AG04450 (cell line): ENCODE measurements around the gene RSRC2. TPM values are rescaled to one million over a fixed set of nuclear protein-coding genes. Genes with fewer than 3 reads are reported as not detected.
A peak's percentile ranks its signal among the peaks of the same experiment; 100 is the strongest.
"Not testable (repeated sequence)": the region's sequence is repeated elsewhere in the genome, so short reads cannot be mapped to it uniquely, and the experiment has no call there.

Source experiments
- CTCF ChIA-PET: fragments of 300-600, 350-600 bp; formaldehyde crosslinking; extraction: SDS; loops from one replicate; lab custom pipeline; 2022; ENCODE audit warnings: antibody characterized with exemption, inconsistent platforms; lab: Charles Lee
- POLR2A ChIA-PET: fragments of 350-600 bp; formaldehyde crosslinking; extraction: SDS; loops from one replicate; lab custom pipeline; 2021; ENCODE audit warnings: antibody characterized with exemption, inconsistent platforms; lab: Yijun Ruan, JAX
- DNase-seq: peaks from one replicate; pipeline ENCODE4 v3.0.0-alpha.2; 2011; ENCODE audit warnings: low read depth, low spot score
- H3K27ac ChIP-seq: one replicate; pipeline ENCODE4 v1.5.1; 2012; ENCODE audit warnings: low read depth, low read length, control low read depth
- H3K27me3 ChIP-seq: one replicate; pipeline ENCODE4 v1.6.0; 2012; ENCODE audit warnings: low read length; ENCODE audit not compliant: control insufficient read depth, insufficient read depth
- H3K4me3 ChIP-seq: 2 replicates; pipeline ENCODE4 v1.5.1; 2011; ENCODE audit warnings: mild to moderate bottlenecking, low read depth, low read length, control low read depth
- H3K9me3 ChIP-seq: 2 replicates; pipeline ENCODE4 v1.5.1; 2012; ENCODE audit warnings: low read length; ENCODE audit not compliant: control insufficient read depth, insufficient read depth
- CTCF ChIP-seq: IDR thresholded peaks from 2 replicates; pipeline ENCODE4 v1.5.1; 2011; ENCODE audit warnings: low read depth, low read length, control low read depth, inconsistent platforms
- polyA minus RNA-seq: library from RNA; depleted of rRNA, polyadenylated mRNA; stranded (reverse); fragments of >200 nt; gene quantifications from 2 replicates; pipeline ENCODE4 v1.2.3, GENCODE V29; 2011; rRNA and poly(A)+ RNA removed
- polyA plus RNA-seq: library from polyadenylated mRNA; depleted of rRNA; stranded (reverse); fragments of >200 nt; gene quantifications from 2 replicates; pipeline ENCODE4 v1.2.3, GENCODE V29; 2011; rRNA removed

The RSRC2 gene
- polyA plus RNA-seq (29.4 and 45.9 TPM in 2 replicates), polyA minus RNA-seq (13.9 and 21.1 TPM in 2 replicates)

DNA sequence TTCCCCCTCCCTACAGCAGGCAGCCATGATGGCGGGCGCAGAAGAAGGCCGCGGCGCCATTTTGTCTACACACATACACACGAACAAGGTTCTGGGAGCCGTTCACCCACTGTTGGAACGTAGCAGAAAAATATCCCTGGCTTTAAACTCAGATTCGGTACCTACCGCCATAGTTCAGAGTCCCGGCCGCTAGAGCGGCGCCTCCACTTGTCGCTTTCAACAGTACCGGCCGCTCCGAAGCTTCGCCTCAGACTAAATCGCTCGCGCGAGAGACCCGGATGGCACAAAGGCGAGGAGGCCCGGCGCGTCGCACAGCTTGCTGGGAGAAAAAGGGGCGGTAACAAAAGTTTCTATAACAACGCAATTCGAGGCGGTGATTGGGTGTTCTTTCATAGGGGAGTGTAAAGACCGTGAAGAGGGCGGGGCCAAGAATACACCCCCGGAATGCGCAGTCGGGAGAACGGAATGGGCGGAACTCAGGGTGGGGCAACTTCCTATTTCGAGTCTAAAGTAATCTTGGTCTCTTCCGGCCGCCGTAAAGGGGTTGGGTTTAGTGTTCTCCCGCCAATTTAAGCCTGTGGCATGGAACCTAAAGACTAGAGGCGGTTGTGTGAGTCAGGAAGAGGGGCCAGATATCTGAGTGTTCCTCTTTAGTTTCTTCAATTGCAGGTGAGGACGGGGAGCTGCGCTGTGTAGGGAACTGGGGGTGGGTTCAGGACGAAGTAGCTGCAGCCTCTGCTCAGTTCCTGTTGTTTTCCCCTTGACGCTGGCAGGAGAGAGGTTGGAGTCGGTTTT lies at the start of gene RSRC2, which contains the start of gene KNTC1:
Gene RSRC2, minus strand, starts transcription at position 254 of the 795 bp plus-strand sequence. Its CDS starts 83 bp downstream, at position 171.
Gene KNTC1, plus strand, starts transcription at position 567 of the 795 bp plus-strand sequence. CDS start 2,815 bp downstream, outside the sequence.
- Histone ChIP-seq H3K27me3 (no peaks in the 10 kb centered on the region), H3K4me3 (peak within 1 kb of the TSS; percentile 89), H3K9me3 (no peaks in the 10 kb centered on the region), H3K27ac (peak within 1 kb of the TSS; percentile 100)
- POLR2A ChIA-PET: interaction anchor here (0.6 to 1.8 kb wide), 13 partner anchors 8 to 300 kb away, joined by 3 to 22 read pairs (median 4); partner anchors contain the start of genes DENR and ZCCHC8
- DNase-seq: peak; percentile 99
- no peak for TF ChIP-seq CTCF
- CTCF ChIA-PET: interaction anchor here (0.6 kb wide), 1 partner anchor 18 kb away, joined by 3 read pairs; no protein-coding TSS in a partner anchor

- no peak for TF ChIP-seq CTCF
- DNase-seq: no peak
- ChIA-PET POLR2A (no interaction called here), CTCF (no interaction called here)
- no peak overlapping the region for H3K27ac ChIP-seq
- no peak overlapping the region for H3K4me3 ChIP-seq
- H3K9me3 ChIP-seq: no peaks in the 10 kb centered on the region
- H3K27me3 ChIP-seq: no peaks in the 10 kb centered on the region
Measured at GRCh38 chr12:122571821-122572220, 45.1 kb upstream of the RSRC2 start.

- H3K27me3 ChIP-seq, CTCF ChIA-PET, POLR2A ChIA-PET, H3K4me3 ChIP-seq, H3K27ac ChIP-seq, H3K9me3 ChIP-seq: not testable (repeated sequence)
- DNase-seq: peak; percentile 8
Measured at GRCh38 chr12:122570006-122570405, 43.3 kb upstream of the RSRC2 start.

- Histone ChIP-seq H3K27me3 (no peaks in the 10 kb centered on the region), H3K9me3 (no peaks in the 10 kb centered on the region), H3K4me3 (no peak overlapping the region), H3K27ac (no peak overlapping the region)
- ChIA-PET POLR2A (no interaction called here), CTCF (no interaction called here)
- no peak for DNase-seq
- TF ChIP-seq CTCF: no peak
Measured at GRCh38 chr12:122569288-122569687, 42.6 kb upstream of the RSRC2 start.

GRCh38 chr12:122566816-122567215 lies 40.1 kb upstream of the RSRC2 start:
- H3K27me3 ChIP-seq, H3K9me3 ChIP-seq, DNase-seq, H3K4me3 ChIP-seq, POLR2A ChIA-PET, H3K27ac ChIP-seq: not testable (repeated sequence)
- CTCF ChIA-PET: interaction anchor here (0.6 kb wide), 1 partner anchor 644 kb away, joined by 7 read pairs; no protein-coding TSS in a partner anchor

- no peaks in the 10 kb centered on the region for H3K27me3 ChIP-seq
Measured at GRCh38 chr12:122563361-122563760, 36.6 kb upstream of the RSRC2 start.

More at GRCh38 chr12:122563361-122563760, 36.6 kb upstream of the RSRC2 start:
- H3K9me3 ChIP-seq: no peaks in the 10 kb centered on the region
- CTCF ChIA-PET: no interaction called here
- no peak overlapping the region for H3K4me3 ChIP-seq
- H3K27ac ChIP-seq: no peak overlapping the region
- DNase-seq: no peak
- POLR2A ChIA-PET: no interaction called here
- no peak for TF ChIP-seq CTCF
